ENCODE measurements around the gene CST8.

Gene CST8

DNA sequence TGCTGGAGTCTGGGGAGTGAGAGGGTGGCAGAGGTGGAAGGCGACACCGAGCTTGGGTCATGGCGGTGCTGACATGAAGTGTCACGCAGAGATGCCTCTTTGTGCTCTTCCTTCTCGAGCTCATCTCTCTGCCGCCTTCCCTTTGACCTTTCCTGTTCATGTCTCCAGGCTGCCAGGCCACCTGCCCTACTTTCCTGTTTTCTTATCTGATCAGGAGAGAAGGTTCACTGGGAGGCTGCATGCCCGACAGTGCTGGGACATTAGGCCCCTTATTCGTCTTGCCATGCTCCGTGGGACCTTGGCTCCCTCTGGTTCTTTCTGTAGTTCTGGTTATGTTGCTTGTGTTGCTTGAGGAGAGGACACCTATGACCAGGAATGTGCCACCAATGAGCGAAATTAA lies 33.2 kb downstream of the CST8 start:
- DNase-seq (ENCODE audit: low spot score) = no peak

DNA sequence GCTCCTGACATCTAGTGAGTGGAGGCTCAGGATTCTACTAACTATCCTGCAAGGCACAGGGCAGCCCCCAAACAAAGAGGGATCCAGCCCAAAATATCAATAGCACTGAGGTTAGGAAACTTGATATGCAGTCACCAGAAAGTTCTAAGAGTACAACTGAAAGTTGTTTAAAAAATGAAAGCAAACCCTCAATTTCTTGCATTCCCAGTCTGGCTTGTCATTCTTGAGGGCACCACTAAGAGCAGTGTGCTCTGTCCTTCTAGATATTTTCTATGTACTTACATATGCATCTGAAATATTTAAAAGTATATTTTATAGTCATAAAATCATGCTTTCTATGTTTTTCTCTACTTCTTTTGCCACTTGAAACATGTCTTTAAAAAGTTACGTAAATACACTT lies 35.9 kb downstream of the CST8 start:
- no peak for DNase-seq (ENCODE audit: low spot score)

DNA sequence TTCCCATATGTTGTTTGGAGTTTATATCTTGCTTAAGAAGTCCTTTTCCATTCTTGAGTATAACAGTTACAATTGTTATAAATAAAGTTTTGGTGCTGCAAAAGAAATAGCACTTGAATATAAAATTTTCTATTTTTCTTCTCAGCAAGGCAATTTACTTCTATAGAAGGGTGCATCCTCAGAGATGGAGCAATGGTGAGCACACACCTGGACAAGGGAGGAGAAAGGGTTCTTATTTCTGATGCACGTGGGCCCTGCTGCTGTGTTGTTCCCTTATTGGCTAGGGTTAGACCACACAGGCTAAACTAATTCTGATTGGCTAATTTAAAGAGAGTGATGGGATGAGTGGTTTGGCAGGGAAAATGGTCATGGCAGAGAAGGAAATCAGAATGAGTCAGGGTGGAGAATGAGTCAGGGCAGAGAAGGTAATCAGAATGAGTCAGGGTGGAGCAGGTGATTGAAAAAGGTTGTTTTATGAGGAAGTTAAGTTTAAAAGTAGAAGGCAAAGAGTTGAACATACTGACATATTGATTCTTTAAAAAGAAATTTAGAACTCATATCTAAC lies 38.0 kb downstream of the CST8 start:
- DNase-seq (ENCODE audit: low spot score) = no peak

GRCh38 chr20:23530937-23531567 lies 40.1 kb downstream of the CST8 start:
- DNase-seq (ENCODE audit: low spot score) = no peak

DNA sequence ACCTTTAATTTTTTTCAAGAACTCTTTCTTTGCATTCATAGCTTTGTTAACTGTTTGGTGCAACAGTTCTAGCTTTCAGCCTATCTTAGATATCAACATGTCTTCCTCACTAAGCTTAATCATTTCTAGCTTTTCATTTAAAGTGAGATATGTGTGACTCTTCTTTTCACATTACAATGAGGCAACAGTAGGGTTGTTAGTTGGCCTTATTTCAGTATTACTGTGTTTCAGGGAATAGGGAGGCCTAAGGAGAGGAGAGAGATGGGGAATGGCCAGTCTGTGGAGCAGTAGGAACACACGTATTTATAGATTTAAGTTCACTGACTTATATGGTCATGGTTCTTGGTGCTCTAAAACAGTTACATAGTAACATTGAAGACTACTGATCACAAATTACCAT lies 41.6 kb downstream of the CST8 start:
- no peak for DNase-seq (ENCODE audit: low spot score)

DNA sequence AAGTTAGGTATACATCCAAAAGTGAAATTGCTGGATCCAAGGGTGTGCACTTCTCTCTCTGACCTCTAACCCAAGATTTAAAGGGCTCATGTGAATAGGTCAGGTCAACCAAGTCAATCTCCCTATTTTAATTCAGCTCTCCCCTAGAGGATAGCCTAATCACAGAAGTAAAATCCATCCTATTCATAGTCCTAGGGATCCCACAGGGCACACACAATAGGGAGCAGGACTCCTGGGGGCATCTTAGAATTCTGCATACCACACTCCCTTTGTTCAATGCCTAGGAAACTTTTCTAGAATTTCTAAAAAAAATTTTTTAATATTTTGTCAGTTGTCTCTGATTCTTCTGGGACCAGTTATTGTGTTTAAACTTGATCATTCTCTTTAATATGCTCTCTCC lies 42.2 kb downstream of the CST8 start:
- no peak for DNase-seq (ENCODE audit: low spot score)

DNA sequence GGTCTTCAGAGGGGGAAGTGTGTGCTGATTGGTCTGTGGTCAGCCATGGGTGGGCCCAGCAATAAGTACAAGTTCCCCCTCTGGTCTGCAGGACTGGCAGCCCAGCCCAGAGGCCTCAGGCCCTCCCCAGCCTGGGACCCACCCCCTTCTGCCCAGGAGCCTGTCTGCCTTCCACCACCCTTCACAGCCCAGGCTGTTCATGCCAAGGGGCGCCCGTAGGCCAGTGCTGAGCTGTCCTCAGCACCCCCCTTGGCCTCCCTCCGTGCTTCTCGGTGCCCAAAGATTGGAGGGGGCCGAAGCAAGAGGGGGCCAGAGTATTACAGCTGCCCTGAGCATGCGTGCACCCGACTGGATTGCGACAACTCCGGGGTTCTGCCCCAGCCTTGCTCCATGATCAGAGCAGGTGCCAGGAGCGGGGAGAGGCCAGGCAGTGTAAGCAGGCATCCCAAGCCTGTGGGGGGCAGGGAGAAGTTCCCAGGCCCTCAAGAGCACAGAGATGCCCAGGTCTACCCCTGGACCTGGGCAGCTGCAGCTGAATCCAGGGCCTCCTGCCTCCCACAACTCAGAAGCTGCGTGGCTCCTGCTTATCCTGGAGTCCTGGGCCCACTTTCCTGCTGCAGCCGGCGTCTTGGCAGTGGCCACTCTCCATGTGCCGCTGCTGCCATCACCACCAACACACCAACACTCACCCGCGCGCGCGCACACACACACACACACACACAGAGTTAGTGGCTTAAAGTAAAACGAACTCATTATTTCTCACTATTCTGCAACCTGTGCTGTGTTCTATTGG lies 44.1 kb downstream of the CST8 start:
- no peak for DNase-seq (ENCODE audit: low spot score)

GRCh38 chr20:23536328-23536974 lies 45.5 kb downstream of the CST8 start:
- DNase-seq (ENCODE audit: low spot score) = no peak

- no peak for DNase-seq (ENCODE audit: low spot score)
These were observed 46.1 kb downstream of the CST8 start for GRCh38 chr20:23537030-23537429.

DNA sequence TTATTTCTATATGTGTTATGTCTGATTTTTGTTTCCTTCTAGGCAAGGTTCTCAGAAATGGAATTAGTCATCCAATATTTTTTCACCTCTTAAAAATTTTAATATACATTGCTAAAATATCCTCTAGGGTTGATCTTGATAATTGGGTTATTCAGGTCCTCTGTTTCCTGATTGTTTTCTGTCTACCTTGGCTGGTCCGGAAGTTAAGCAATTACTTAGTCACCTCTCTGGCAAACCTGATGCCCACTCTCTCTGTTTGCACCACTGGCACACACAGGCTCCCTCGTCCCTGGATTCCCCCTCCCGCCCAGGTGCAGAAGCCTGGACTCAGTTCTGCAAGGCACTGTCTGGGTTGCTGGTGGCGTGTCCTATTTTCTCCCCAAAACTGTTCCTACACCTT lies 49.7 kb downstream of the CST8 start:
- no peak for DNase-seq (ENCODE audit: low spot score)

DNA sequence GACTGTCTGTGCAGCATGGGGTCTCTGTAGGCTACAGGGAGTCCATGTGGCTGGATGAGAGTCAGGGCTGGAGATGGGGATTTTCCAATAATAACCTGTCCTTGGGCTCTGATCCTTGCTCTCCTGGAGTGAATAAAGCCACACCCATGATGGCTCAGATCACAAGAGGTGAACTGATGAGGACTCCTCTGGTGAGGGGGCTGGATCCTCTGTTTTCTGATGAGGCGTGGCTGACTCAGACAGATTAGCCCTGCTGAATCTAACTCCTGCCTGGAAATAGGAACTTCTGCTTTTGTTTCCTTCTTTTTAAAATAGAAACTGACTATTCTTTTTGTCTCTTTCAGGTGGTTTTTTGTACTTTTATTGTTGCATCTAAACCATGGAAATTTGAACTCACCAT lies 50.4 kb downstream of the CST8 start:
- DNase-seq (ENCODE audit: low spot score) = no peak

GRCh38 chr20:23541776-23542175 lies 50.9 kb downstream of the CST8 start:
- no peak for DNase-seq (ENCODE audit: low spot score)

- DNase-seq (ENCODE audit: low spot score) = no peak
These were observed 51.9 kb downstream of the CST8 start for GRCh38 chr20:23542801-23543200.

- DNase-seq (ENCODE audit: low spot score) = no peak
These were observed 53.2 kb downstream of the CST8 start for GRCh38 chr20:23544133-23544532.
